MM.1S (cell line): ENCODE results near the gene RARA.

Experiments used
- CTCF ChIP-seq: fragments of 300-600 bp; sonication (generic); IDR thresholded peaks from 2 replicates; pipeline ENCODE4 v1.5.1; 2016; ENCODE audit warnings: antibody characterized with exemption, low read length, mixed read lengths
- EZH2phosphoT487 ChIP-seq: fragments of 300-600 bp; sonication (generic); IDR thresholded peaks from 2 replicates; pipeline ENCODE4 v1.6.1; 2018; ENCODE audit warnings: antibody characterized with exemption, low read length

- no peak for TF ChIP-seq CTCF
- TF ChIP-seq EZH2phosphoT487, result no peak
These were observed 6.9 kb downstream of the RARA start for GRCh38 chr17:40315678-40316570.
